OCI-LY3 (cell line): Measurements from ENCODE around the gene SMCO2.

Experiments used
- EZH2phosphoT487 ChIP-seq: fragments of 200-600 bp; shearing (Covaris generic); IDR thresholded peaks from 2 replicates; pipeline ENCODE4 v1.6.1; 2018; ENCODE audit warnings: antibody characterized with exemption, mixed run types, low read depth
- TF ChIP-seq, protein P1 (sequence below): fragments of 200-600, 300-600 bp; sonication (generic); IDR thresholded peaks from 2 replicates; pipeline ENCODE4 v1.5.1; 2014; ENCODE audit warnings: antibody characterized with exemption, low read length, low read depth

DNA sequence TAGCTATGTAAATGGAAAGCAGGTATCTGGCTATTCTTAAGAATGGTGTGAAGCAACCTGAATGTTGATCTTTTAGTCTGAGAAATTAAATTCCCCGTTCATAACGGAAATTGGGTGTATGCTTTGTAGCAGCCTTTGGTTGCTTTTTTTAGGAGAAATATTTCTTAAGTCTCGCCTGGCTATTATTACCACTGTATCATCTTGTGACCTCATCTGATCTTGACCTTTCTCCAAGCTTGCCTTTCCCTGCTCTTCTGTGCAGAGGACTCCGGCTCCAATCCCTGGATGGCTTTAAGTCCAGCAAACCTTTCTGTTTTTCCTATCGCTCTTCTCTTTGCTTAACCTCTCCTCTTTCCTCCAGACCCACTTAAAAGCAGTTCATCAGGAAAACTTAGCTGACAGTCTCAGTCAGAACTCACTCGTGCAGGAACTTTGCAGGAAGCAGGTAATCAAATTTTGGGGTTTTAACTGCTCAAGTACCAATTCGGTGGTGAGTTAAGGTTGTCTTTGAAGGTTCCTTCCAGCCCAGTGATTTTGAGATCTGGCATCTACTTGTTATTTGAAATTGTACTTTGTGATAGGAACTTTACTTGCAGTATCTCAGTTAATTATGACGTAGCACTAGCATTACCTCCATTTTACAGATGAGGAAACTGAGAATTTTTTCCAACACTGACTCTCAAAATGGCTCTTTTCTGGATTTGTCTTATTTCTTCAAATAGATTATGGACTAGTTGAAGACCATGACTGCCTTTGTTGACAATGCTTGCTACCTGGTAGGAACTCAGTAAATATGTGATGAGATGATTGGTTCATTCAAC lies 91.5 kb downstream of the SMCO2 start:
- no peak for TF ChIP-seq EZH2phosphoT487
- TF ChIP-seq, protein P1, sequence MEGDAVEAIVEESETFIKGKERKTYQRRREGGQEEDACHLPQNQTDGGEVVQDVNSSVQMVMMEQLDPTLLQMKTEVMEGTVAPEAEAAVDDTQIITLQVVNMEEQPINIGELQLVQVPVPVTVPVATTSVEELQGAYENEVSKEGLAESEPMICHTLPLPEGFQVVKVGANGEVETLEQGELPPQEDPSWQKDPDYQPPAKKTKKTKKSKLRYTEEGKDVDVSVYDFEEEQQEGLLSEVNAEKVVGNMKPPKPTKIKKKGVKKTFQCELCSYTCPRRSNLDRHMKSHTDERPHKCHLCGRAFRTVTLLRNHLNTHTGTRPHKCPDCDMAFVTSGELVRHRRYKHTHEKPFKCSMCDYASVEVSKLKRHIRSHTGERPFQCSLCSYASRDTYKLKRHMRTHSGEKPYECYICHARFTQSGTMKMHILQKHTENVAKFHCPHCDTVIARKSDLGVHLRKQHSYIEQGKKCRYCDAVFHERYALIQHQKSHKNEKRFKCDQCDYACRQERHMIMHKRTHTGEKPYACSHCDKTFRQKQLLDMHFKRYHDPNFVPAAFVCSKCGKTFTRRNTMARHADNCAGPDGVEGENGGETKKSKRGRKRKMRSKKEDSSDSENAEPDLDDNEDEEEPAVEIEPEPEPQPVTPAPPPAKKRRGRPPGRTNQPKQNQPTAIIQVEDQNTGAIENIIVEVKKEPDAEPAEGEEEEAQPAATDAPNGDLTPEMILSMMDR = no peak
